Endothelial cell of umbilical vein (primary cell): Measurements from ENCODE around the gene CDK7. TPM values are rescaled to one million over a fixed set of nuclear protein-coding genes. Genes with fewer than 3 reads are reported as not detected.

Source experiments
- BruUV-seq: library from RNA; stranded (reverse); fragments of 400-500 nt; replicated peaks from 2 replicates; lab custom pipeline; 2021; lab: Mats Ljungman, UMichigan
- CTCF ChIA-PET: fragments of 300-600, 350-600 bp; sonication (Branson Sonifier 250); formaldehyde crosslinking; loops from one replicate; lab custom pipeline; 2021; ENCODE audit warnings: antibody characterized with exemption, inconsistent platforms; lab: Charles Lee
- POLR2A ChIA-PET: fragments of 300-600, 350-600 bp; sonication (Branson Sonifier 250); formaldehyde crosslinking; loops from one replicate; lab custom pipeline; 2021; ENCODE audit warnings: antibody characterized with exemption, inconsistent platforms; lab: Charles Lee
- DNase-seq: peaks from one replicate; pipeline ENCODE4 v3.0.0-alpha.2; 2011; ENCODE audit warnings: low read depth, low spot score
- FAIRE-seq: peaks from 2 replicates; lab custom pipeline; 2011; peaks lifted over from hg19 to GRCh38; lab: Jason Lieb, UNC
- H2AFZ ChIP-seq: 2 replicates; pipeline ENCODE4 v1.6.0; 2012; ENCODE audit warnings: low read depth, low read length, control low read depth, inconsistent platforms
- H3K27ac ChIP-seq: 2 replicates; pipeline ENCODE4 v1.5.1; 2011; ENCODE audit warnings: low read depth, mild to moderate bottlenecking, control low read depth, low read length, moderate library complexity; ENCODE audit not compliant: insufficient read depth
- H3K27me3 ChIP-seq, 2 experiments: 2 replicates each; pipeline versions ENCODE4 v1.6.0 to v1.6.1; 2011; ENCODE audit warnings: low read length in 2 of 2, mixed read lengths in 1 of 2; ENCODE audit not compliant: control insufficient read depth in 2 of 2, insufficient read depth in 2 of 2
- H3K36me3 ChIP-seq, 2 experiments: 2 replicates in 1 of 2; 3 replicates in 1 of 2; pipeline ENCODE4 v1.5.1; 2011; ENCODE audit warnings: low read length in 2 of 2, mild to moderate bottlenecking in 1 of 2, moderate library complexity in 1 of 2; ENCODE audit not compliant: control insufficient read depth in 2 of 2, insufficient read depth in 2 of 2; ENCODE audit errors: extremely low read depth in 1 of 2
- H3K4me1 ChIP-seq: 3 replicates; pipeline ENCODE4 v1.5.1; 2011; ENCODE audit warnings: mild to moderate bottlenecking, low read length; ENCODE audit not compliant: control insufficient read depth, insufficient read depth; ENCODE audit errors: extremely low read depth
- H3K4me2 ChIP-seq: 2 replicates; pipeline ENCODE4 v1.6.1; 2011; ENCODE audit warnings: low read length, control low read depth, mixed read lengths; ENCODE audit not compliant: insufficient read depth
- H3K4me3 ChIP-seq, 3 experiments: fragments of 200-600 bp in 1 of 3; sonication (generic), shearing (Covaris generic) in 1 of 3; replicated peaks in 1 of 3; 2 replicates each; pipeline ENCODE4 v1.5.1; 2011 to 2016; ENCODE audit warnings: control low read depth in 3 of 3, low read length in 3 of 3, mild to moderate bottlenecking in 2 of 3, inconsistent platforms in 1 of 3, low read depth in 1 of 3, moderate library complexity in 1 of 3; ENCODE audit not compliant: insufficient read depth in 1 of 3
- H3K79me2 ChIP-seq: 2 replicates; pipeline ENCODE4 v1.6.0; 2012; ENCODE audit warnings: low read length, inconsistent platforms; ENCODE audit not compliant: control insufficient read depth, insufficient read depth
- H3K9ac ChIP-seq: replicated peaks from 2 replicates; pipeline ENCODE3; 2011; ENCODE audit warnings: low read length, control low read depth; ENCODE audit not compliant: insufficient read depth; ENCODE audit errors: extremely low read depth
- H3K9me1 ChIP-seq: replicated peaks from 3 replicates; pipeline ENCODE4 v1.6.0; 2011; ENCODE audit warnings: mild to moderate bottlenecking, low read length; ENCODE audit not compliant: control insufficient read depth, insufficient read depth; ENCODE audit errors: extremely low read depth
- H3K9me3 ChIP-seq: replicated peaks from 2 replicates; pipeline ENCODE4 v1.5.1; 2012; ENCODE audit warnings: low read length, inconsistent platforms; ENCODE audit not compliant: control insufficient read depth, insufficient read depth
- H4K20me1 ChIP-seq: replicated peaks from 2 replicates; pipeline ENCODE3; 2011; ENCODE audit warnings: mild to moderate bottlenecking, low read length; ENCODE audit not compliant: control insufficient read depth, insufficient read depth; ENCODE audit errors: extremely low read depth
- CTCF ChIP-seq, 2 donors: IDR thresholded peaks; 1 replicate in 1 of 2; 2 replicates in 1 of 2; pipeline ENCODE4 v1.5.1; 2011; ENCODE audit warnings: low read length in 2 of 2, mild to moderate bottlenecking in 2 of 2, moderate library complexity in 2 of 2, control low read depth in 1 of 2, inconsistent platforms in 1 of 2, low read depth in 1 of 2; ENCODE audit not compliant: insufficient read depth in 1 of 2; ENCODE audit errors: extremely low read depth in 1 of 2
- EZH2 ChIP-seq: IDR thresholded peaks from 2 replicates; pipeline ENCODE4 v1.6.1; 2012; ENCODE audit warnings: borderline replicate concordance, low read depth, mild to moderate bottlenecking, moderate library complexity, low read length, inconsistent platforms; ENCODE audit not compliant: severe bottlenecking
- FOS ChIP-seq: IDR thresholded peaks from 2 replicates; pipeline ENCODE4 v1.6.1; 2011; ENCODE audit warnings: mild to moderate bottlenecking, low read length, moderate library complexity, borderline replicate concordance; ENCODE audit not compliant: insufficient read depth
- GATA2 ChIP-seq: IDR thresholded peaks from 2 replicates; pipeline ENCODE4 v1.7.0; 2011; ENCODE audit warnings: low read depth, mild to moderate bottlenecking, moderate library complexity, mixed read lengths, low read length; ENCODE audit not compliant: insufficient read length, insufficient read depth
- JUN ChIP-seq: IDR thresholded peaks from 2 replicates; pipeline ENCODE4 v1.6.1; 2011; ENCODE audit warnings: borderline replicate concordance, low read depth; ENCODE audit not compliant: insufficient read length, insufficient read depth
- MAX ChIP-seq: IDR thresholded peaks from 2 replicates; pipeline ENCODE4 v1.6.1; 2011; ENCODE audit not compliant: insufficient read depth, insufficient read length
- MYC ChIP-seq: IDR thresholded peaks from one replicate; pipeline ENCODE4 v1.6.1; 2011; ENCODE audit warnings: mild to moderate bottlenecking, low read depth, low read length
- POLR2A ChIP-seq: IDR thresholded peaks from 2 replicates; pipeline ENCODE4 v1.6.1; 2012; ENCODE audit warnings: low read depth, mild to moderate bottlenecking, control low read depth, low read length
- POLR2AphosphoS5 ChIP-seq: IDR thresholded peaks from 2 replicates; pipeline ENCODE4 v1.6.1; 2012; ENCODE audit warnings: low read depth, mild to moderate bottlenecking, control low read depth, low read length, moderate library complexity; ENCODE audit not compliant: insufficient read depth
- dilution Hi-C: fragments of 300-500 bp; cut with MboI; formaldehyde crosslinking; loops from one replicate; pipeline ENCODE4 v1.15.0; 2019; ENCODE audit warnings: low sequenced_read_pairs; ENCODE audit not compliant: extremely low pct_ligation_motif_present
- intact Hi-C: fragments of 100-400 bp; cut with micrococcal nuclease; formaldehyde crosslinking; loops from one replicate; pipeline ENCODE4 v1.10.0; 2022
- polyA plus RNA-seq, 4 experiments: library from polyadenylated mRNA; depleted of rRNA in 3 of 4; stranded (reverse) in 3 of 4; unstranded in 1 of 4; fragments of >200 nt; gene quantifications; 2 replicates each; pipeline versions ENCODE4 v1.2.1 to v1.2.3, GENCODE V29; 2011 to 2012; ENCODE audit warnings: missing spikeins in 1 of 4
- total RNA-seq: library from RNA; stranded (reverse); gene quantifications from 2 replicates; pipeline ENCODE4 v1.2.3, GENCODE V29; 2021

Gene CDK7
- total and polyA plus RNA-seq, 2 donors (not counting 3 experiments of a cell fraction or from before 2014, with no cell fraction given) = 24.6 to 38.1 TPM

- BruUV-seq = no TSS peak
- intact Hi-C loops = loop anchor here (10.0 kb wide), 1 partner anchor 48 kb away; no protein-coding TSS in a partner anchor
Measured at GRCh38 chr5:69276422-69277174, 41.9 kb downstream of the CDK7 start.

More at GRCh38 chr5:69276422-69277174, 41.9 kb downstream of the CDK7 start:
- Histone ChIP-seq H3K4me2 (no peak overlapping the region), H3K27ac (no peak overlapping the region), H3K27me3 (no peaks in the 10 kb centered on the region), H3K9me3 (no peaks in the 10 kb centered on the region), H3K9ac (no peak overlapping the region), H3K4me1 (no peaks in the 10 kb centered on the region), H3K9me1 (no peaks in the 10 kb centered on the region), H3K36me3 (peaks cover 5 to 11% of the 10 kb centered on the region in 2 experiments), H4K20me1 (no peaks in the 10 kb centered on the region), H3K79me2 (peaks cover 2% of the 10 kb centered on the region), H2AFZ (no peak overlapping the region), H3K4me3 (no peak overlapping the region)
- dilution Hi-C loops = no loop called here
- TF ChIP-seq MAX = no peak
- no peak for TF ChIP-seq EZH2
- TF ChIP-seq POLR2A = no peak
- no peak for TF ChIP-seq FOS
- no peak for TF ChIP-seq MYC
- no peak for TF ChIP-seq JUN
- no peak for TF ChIP-seq CTCF (IDR thresholded peaks at IDR 0.05; ENCODE audit: extremely low read depth in 1 of 2, insufficient read depth in 1 of 2, low read depth in 1 of 2, low read length in 2 of 2)
- TF ChIP-seq POLR2AphosphoS5 = no peak
- no peak for TF ChIP-seq GATA2
- CTCF ChIA-PET = interaction anchor here (1.3 kb wide), 1 partner anchor 8 kb away, joined by 3 read pairs; no protein-coding TSS in a partner anchor
- POLR2A ChIA-PET = no interaction called here
- no peak for FAIRE-seq
- DNase-seq = no peak
